WTC11 (cell line): ENCODE measurements around the gene NEK4. TPM values are rescaled to one million over a fixed set of nuclear protein-coding genes. Genes with fewer than 3 reads are reported as not detected.

Experiments used
- ATAC-seq: fragments of 200-7000 bp; cut with Tn5 transposase; 2 replicates; pipeline ENCODE4 v1.10.0; 2021; ENCODE audit warnings: mild to moderate bottlenecking, moderate library complexity
- CTCF ChIA-PET: fragments of 300-600 bp; sonication (Branson Sonifier 250); formaldehyde crosslinking; loops from one replicate; lab custom pipeline; 2021; ENCODE audit warnings: antibody characterized with exemption; lab: Charles Lee
- POLR2A ChIA-PET: fragments of 350-600 bp; sonication (Branson Sonifier 250); formaldehyde crosslinking; loops from one replicate; lab custom pipeline; 2021; ENCODE audit warnings: antibody characterized with exemption; lab: Charles Lee
- DNase-seq: peaks from one replicate; pipeline ENCODE4 v3.0.0; 2021; ENCODE audit warnings: low spot score
- H3K27ac Mint-ChIP-seq: 2 replicates; pipeline ENCODE4 v1.8.0; 2021; ENCODE audit warnings: mixed read lengths
- H3K27me3 Mint-ChIP-seq: 2 replicates; pipeline ENCODE4 v1.8.0; 2021; ENCODE audit warnings: low read depth, mild to moderate bottlenecking, moderate library complexity, mixed read lengths
- H3K36me3 Mint-ChIP-seq: 2 replicates; pipeline ENCODE4 v1.8.0; 2021; ENCODE audit warnings: mixed read lengths
- H3K4me1 Mint-ChIP-seq: 2 replicates; pipeline ENCODE4 v1.8.0; 2022; ENCODE audit warnings: mixed read lengths
- H3K4me3 Mint-ChIP-seq: 2 replicates; pipeline ENCODE4 v1.8.0; 2021; ENCODE audit warnings: mild to moderate bottlenecking, moderate library complexity, mixed read lengths
- H3K9me3 Mint-ChIP-seq: 2 replicates; pipeline ENCODE4 v1.8.0; 2021; ENCODE audit warnings: mixed read lengths
- ELF4 ChIP-seq: sonication (generic); formaldehyde crosslinking; IDR thresholded peaks from 2 replicates; pipeline ENCODE4 v1.8.1; 2022; ENCODE audit warnings: low read depth, mild to moderate bottlenecking, moderate library complexity, missing genetic modification reagents
- IRF2 ChIP-seq: sonication (generic); formaldehyde crosslinking; IDR thresholded peaks from 2 replicates; pipeline ENCODE4 v1.8.0; 2022; ENCODE audit warnings: low read depth, missing genetic modification reagents, borderline replicate concordance
- KAT7 ChIP-seq: sonication (generic); formaldehyde crosslinking; IDR thresholded peaks from 2 replicates; pipeline ENCODE4 v1.8.1; 2023; ENCODE audit warnings: missing genetic modification reagents, mild to moderate bottlenecking, borderline replicate concordance
- NR3C1 ChIP-seq: sonication (generic); formaldehyde crosslinking; conservative IDR thresholded peaks from 2 replicates; pipeline ENCODE4 v1.8.1; 2023; ENCODE audit warnings: low read depth, mild to moderate bottlenecking, missing genetic modification reagents
- PRDM15 ChIP-seq: sonication (generic); formaldehyde crosslinking; IDR thresholded peaks from 2 replicates; pipeline ENCODE4 v1.8.0; 2022; ENCODE audit warnings: missing genetic modification reagents
- PRRX2 ChIP-seq: fragments of 250-450 bp; sonication (Bioruptor Pico); IDR thresholded peaks from 2 replicates; pipeline ENCODE4 v1.8.0; 2021; ENCODE audit warnings: mild to moderate bottlenecking
- ZNF396 ChIP-seq: fragments of 250-450 bp; sonication (Bioruptor Pico); IDR thresholded peaks from 2 replicates; pipeline ENCODE4 v1.8.0; 2021; ENCODE audit warnings: mild to moderate bottlenecking, moderate library complexity, borderline replicate concordance
- ZNF425 ChIP-seq: fragments of 250-450 bp; sonication (Bioruptor Pico); conservative IDR thresholded peaks from 2 replicates; pipeline ENCODE4 v1.9.0; 2021; ENCODE audit warnings: mild to moderate bottlenecking
- total RNA-seq: library from RNA; stranded (reverse); gene quantifications from 3 replicates; pipeline ENCODE4 v1.2.3, GENCODE V29; 2021
- TF ChIP-seq, protein P1 (sequence below): sonication (generic); formaldehyde crosslinking; IDR thresholded peaks from 2 replicates; pipeline ENCODE4 v1.8.1; 2022; ENCODE audit warnings: low read depth, mild to moderate bottlenecking, moderate library complexity, missing genetic modification reagents, borderline replicate concordance
- TF ChIP-seq, protein P2 (sequence below): fragments of 250-450 bp; sonication (Bioruptor Pico); IDR thresholded peaks from 2 replicates; pipeline ENCODE4 v2.1.2; 2022; ENCODE audit warnings: mild to moderate bottlenecking, moderate library complexity
- TF ChIP-seq, protein P3 (sequence below): sonication (generic); formaldehyde crosslinking; IDR thresholded peaks from 2 replicates; pipeline ENCODE4 v1.8.0; 2022; ENCODE audit warnings: mild to moderate bottlenecking, missing genetic modification reagents

Gene NEK4
- total RNA-seq, 1 experiment from 2014 or later = 31.4 TPM

DNA sequence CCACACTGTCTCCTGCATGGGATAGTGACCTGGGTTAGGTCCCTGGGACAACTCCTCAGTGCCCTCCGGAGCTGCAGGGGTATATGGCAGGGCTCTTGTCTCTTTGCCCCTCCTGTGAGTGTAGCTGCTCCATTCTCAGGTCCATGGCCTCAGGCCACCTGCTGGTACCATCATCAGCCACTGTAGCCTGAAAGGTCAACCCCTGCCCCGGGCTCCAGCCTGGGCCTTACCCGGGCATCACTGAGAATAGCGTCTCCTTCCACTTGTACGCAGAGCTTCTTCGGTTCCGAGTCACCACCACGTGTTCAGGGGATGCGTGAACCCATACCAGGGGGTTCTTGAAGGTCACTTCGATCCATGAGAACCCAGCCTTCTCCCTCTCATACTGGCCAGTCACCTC is 45.9 kb upstream of the NEK4 start:
- CTCF ChIA-PET = interaction anchor here (1.3 to 1.5 kb wide), 4 partner anchors 10 to 24 kb away, joined by 3 to 6 read pairs (median 5); no protein-coding TSS in a partner anchor
- no peaks in the 10 kb centered on the region for H3K27me3 Mint-ChIP-seq
- no peak for DNase-seq
- no peaks in the 10 kb centered on the region for H3K9me3 Mint-ChIP-seq
- TF ChIP-seq, protein P1, sequence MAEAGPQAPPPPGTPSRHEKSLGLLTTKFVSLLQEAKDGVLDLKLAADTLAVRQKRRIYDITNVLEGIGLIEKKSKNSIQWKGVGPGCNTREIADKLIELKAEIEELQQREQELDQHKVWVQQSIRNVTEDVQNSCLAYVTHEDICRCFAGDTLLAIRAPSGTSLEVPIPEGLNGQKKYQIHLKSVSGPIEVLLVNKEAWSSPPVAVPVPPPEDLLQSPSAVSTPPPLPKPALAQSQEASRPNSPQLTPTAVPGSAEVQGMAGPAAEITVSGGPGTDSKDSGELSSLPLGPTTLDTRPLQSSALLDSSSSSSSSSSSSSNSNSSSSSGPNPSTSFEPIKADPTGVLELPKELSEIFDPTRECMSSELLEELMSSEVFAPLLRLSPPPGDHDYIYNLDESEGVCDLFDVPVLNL (CRISPR knock-in tag) = no peak
- TF ChIP-seq ZNF425 (no peak), NR3C1 (CRISPR knock-in tag) (no peak), KAT7 (CRISPR knock-in tag) (no peak)
- TF ChIP-seq, protein P2, sequence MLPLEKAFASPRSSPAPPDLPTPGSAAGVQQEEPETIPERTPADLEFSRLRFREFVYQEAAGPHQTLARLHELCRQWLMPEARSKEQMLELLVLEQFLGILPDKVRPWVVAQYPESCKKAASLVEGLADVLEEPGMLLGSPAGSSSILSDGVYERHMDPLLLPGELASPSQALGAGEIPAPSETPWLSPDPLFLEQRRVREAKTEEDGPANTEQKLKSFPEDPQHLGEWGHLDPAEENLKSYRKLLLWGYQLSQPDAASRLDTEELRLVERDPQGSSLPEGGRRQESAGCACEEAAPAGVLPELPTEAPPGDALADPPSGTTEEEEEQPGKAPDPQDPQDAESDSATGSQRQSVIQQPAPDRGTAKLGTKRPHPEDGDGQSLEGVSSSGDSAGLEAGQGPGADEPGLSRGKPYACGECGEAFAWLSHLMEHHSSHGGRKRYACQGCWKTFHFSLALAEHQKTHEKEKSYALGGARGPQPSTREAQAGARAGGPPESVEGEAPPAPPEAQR (CRISPR knock-in tag) = no peak
- TF ChIP-seq, protein P3, sequence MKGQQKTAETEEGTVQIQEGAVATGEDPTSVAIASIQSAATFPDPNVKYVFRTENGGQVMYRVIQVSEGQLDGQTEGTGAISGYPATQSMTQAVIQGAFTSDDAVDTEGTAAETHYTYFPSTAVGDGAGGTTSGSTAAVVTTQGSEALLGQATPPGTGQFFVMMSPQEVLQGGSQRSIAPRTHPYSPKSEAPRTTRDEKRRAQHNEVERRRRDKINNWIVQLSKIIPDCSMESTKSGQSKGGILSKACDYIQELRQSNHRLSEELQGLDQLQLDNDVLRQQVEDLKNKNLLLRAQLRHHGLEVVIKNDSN = no peak
- no peak for ATAC-seq
- POLR2A ChIA-PET = interaction anchor here (0.6 kb wide), 1 partner anchor 164 kb away, joined by 3 read pairs; no protein-coding TSS in a partner anchor
- H3K4me1 Mint-ChIP-seq = peaks cover 12% of the 10 kb centered on the region
- H3K27ac Mint-ChIP-seq = no peak overlapping the region
- H3K4me3 Mint-ChIP-seq = no peak overlapping the region
- no peaks in the 10 kb centered on the region for H3K36me3 Mint-ChIP-seq

GRCh38 chr3:52816199-52816598 is 45.5 kb upstream of the NEK4 start:
- Mint-ChIP-seq H3K9me3 (no peaks in the 10 kb centered on the region), H3K27me3 (no peaks in the 10 kb centered on the region), H3K36me3 (no peaks in the 10 kb centered on the region), H3K27ac (no peak overlapping the region), H3K4me1 (peaks cover 12% of the 10 kb centered on the region)
- POLR2A ChIA-PET = interaction anchor here (0.6 kb wide), 1 partner anchor 165 kb away, joined by 3 read pairs; no protein-coding TSS in a partner anchor
- no peak for ATAC-seq
- TF ChIP-seq ZNF425 (no peak), PRRX2 (CRISPR knock-in tag) (no peak), ZNF396 (CRISPR knock-in tag) (no peak), PRDM15 (CRISPR knock-in tag) (no peak), ELF4 (CRISPR knock-in tag) (no peak), IRF2 (no peak)
- TF ChIP-seq, all 79 proteins: peak for 0
- no peak overlapping the region for H3K4me3 Mint-ChIP-seq
- CTCF ChIA-PET = interaction anchor here (1.1 to 1.5 kb wide), 5 partner anchors 10 to 24 kb away, joined by 3 to 6 read pairs (median 5); no protein-coding TSS in a partner anchor
- no peak for DNase-seq
